Neural cell (in vitro differentiated cells): ENCODE measurements around the gene PLXNC1. TPM values are rescaled to one million over a fixed set of nuclear protein-coding genes. Genes with fewer than 3 reads are reported as not detected.

Experiments used
- H2AFZ ChIP-seq: fragments of 200-600, 300-800 bp; sonication (generic), shearing (Covaris generic); 2 replicates; pipeline ENCODE4 v1.6.0; 2014; ENCODE audit warnings: low read depth, mild to moderate bottlenecking, antibody characterized with exemption, low read length, moderate library complexity
- H3F3A ChIP-seq: fragments of 200-600 bp; shearing (Covaris generic); 2 replicates; pipeline ENCODE4 v1.6.1; 2016; ENCODE audit warnings: mild to moderate bottlenecking, moderate library complexity, mixed read lengths, antibody characterized with exemption, low read length; ENCODE audit not compliant: insufficient read depth, poor library complexity, severe bottlenecking
- H3K27ac ChIP-seq: fragments of 200-600, 300-800 bp; sonication (generic), shearing (Covaris generic); 2 replicates; pipeline ENCODE4 v1.5.1; 2014; ENCODE audit warnings: mild to moderate bottlenecking, low read length, moderate library complexity
- H3K27me3 ChIP-seq: fragments of 300-800, 200-600 bp; sonication (generic), shearing (Covaris generic); 2 replicates; pipeline ENCODE4 v1.6.0; 2014; ENCODE audit warnings: mild to moderate bottlenecking, low read depth, low read length, moderate library complexity; ENCODE audit not compliant: insufficient read depth
- H3K36me3 ChIP-seq: fragments of 300-800, 200-600 bp; sonication (generic), shearing (Covaris generic); 2 replicates; pipeline ENCODE4 v1.5.1; 2014; ENCODE audit warnings: mild to moderate bottlenecking, antibody characterized with exemption, low read length, moderate library complexity; ENCODE audit not compliant: insufficient read depth
- H3K4me2 ChIP-seq: fragments of 300-800, 200-600 bp; sonication (generic), shearing (Covaris generic); 2 replicates; pipeline ENCODE4 v1.6.0; 2014; ENCODE audit warnings: mild to moderate bottlenecking, low read length
- H3K4me3 ChIP-seq: fragments of 300-800, 200-600 bp; sonication (generic), shearing (Covaris generic); 2 replicates; pipeline ENCODE4 v1.5.1; 2014; ENCODE audit warnings: mild to moderate bottlenecking, low read length, moderate library complexity
- H3K79me2 ChIP-seq: fragments of 200-600 bp; shearing (Covaris generic); replicated peaks from 2 replicates; pipeline ENCODE4 v1.6.0; 2014; ENCODE audit warnings: mild to moderate bottlenecking, low read length, moderate library complexity; ENCODE audit not compliant: insufficient read depth
- H3K9ac ChIP-seq: fragments of 300-800, 200-600 bp; sonication (generic), shearing (Covaris generic); 2 replicates; pipeline ENCODE4 v1.6.1; 2016; ENCODE audit warnings: mild to moderate bottlenecking, low read length, mixed read lengths
- H3K9me2 ChIP-seq: fragments of 200-600 bp; shearing (Covaris generic); 2 replicates; pipeline ENCODE4 v1.6.1; 2016; ENCODE audit warnings: mild to moderate bottlenecking, low read length, mixed read lengths; ENCODE audit not compliant: insufficient read depth
- H3K9me3 ChIP-seq: fragments of 200-600, 300-800 bp; sonication (generic), shearing (Covaris generic); 2 replicates; pipeline ENCODE4 v1.6.1; 2016; ENCODE audit warnings: mild to moderate bottlenecking, mixed run types, low read length, moderate library complexity, mixed read lengths
- H4K20me1 ChIP-seq: fragments of 200-600 bp; shearing (Covaris generic); 2 replicates; pipeline ENCODE4 v1.6.1; 2016; ENCODE audit warnings: mild to moderate bottlenecking, mixed run types; ENCODE audit not compliant: insufficient read depth
- EP300 ChIP-seq: fragments of 450-650 bp; conservative IDR thresholded peaks from 2 replicates; pipeline ENCODE4 v1.6.1; 2014; ENCODE audit warnings: antibody characterized with exemption, mild to moderate bottlenecking, moderate library complexity; ENCODE audit not compliant: poor library complexity, severe bottlenecking
- EZH2 ChIP-seq: fragments of 200-600, 300-800 bp; shearing (Covaris generic), sonication (generic); IDR thresholded peaks from 2 replicates; pipeline ENCODE4 v1.6.1; 2014; ENCODE audit warnings: antibody characterized with exemption, low read length, borderline replicate concordance, mild to moderate bottlenecking; ENCODE audit not compliant: insufficient read depth, poor library complexity, severe bottlenecking
- MXI1 ChIP-seq: fragments of 450-650 bp; conservative IDR thresholded peaks from 2 replicates; pipeline ENCODE4 v1.6.1; 2014; ENCODE audit warnings: antibody characterized with exemption, mild to moderate bottlenecking; ENCODE audit not compliant: poor library complexity, severe bottlenecking
- POLR2AphosphoS5 ChIP-seq: IDR thresholded peaks from 2 replicates; pipeline ENCODE4 v1.6.1; 2012
- RAD21 ChIP-seq: fragments of 450-650 bp; conservative IDR thresholded peaks from 2 replicates; pipeline ENCODE4 v1.6.1; 2014; ENCODE audit warnings: antibody characterized with exemption, mild to moderate bottlenecking, moderate library complexity
- SMC3 ChIP-seq: fragments of 450-650 bp; conservative IDR thresholded peaks from 2 replicates; pipeline ENCODE4 v1.6.1; 2014; ENCODE audit warnings: antibody characterized with exemption, mild to moderate bottlenecking, moderate library complexity; ENCODE audit not compliant: poor library complexity
- TAF1 ChIP-seq: IDR thresholded peaks from 2 replicates; pipeline ENCODE4 v1.6.1; 2012; ENCODE audit warnings: low read depth
- polyA plus RNA-seq: library from polyadenylated mRNA; depleted of rRNA; stranded (reverse); fragments of >200 nt; gene quantifications from 2 replicates; pipeline ENCODE4 v1.2.3, GENCODE V29; 2014
- TF ChIP-seq, protein P1 (sequence below): IDR thresholded peaks from 2 replicates; pipeline ENCODE4 v1.6.1; 2012; ENCODE audit warnings: borderline replicate concordance
- TF ChIP-seq, protein P2 (sequence below): fragments of 450-650 bp; IDR thresholded peaks from 2 replicates; pipeline ENCODE4 v1.5.1; 2014; ENCODE audit warnings: antibody characterized with exemption, mild to moderate bottlenecking, moderate library complexity; ENCODE audit not compliant: poor library complexity, severe bottlenecking

Gene PLXNC1
- polyA plus RNA-seq, 1 donor from 2014 or later: 76.3 TPM

DNA sequence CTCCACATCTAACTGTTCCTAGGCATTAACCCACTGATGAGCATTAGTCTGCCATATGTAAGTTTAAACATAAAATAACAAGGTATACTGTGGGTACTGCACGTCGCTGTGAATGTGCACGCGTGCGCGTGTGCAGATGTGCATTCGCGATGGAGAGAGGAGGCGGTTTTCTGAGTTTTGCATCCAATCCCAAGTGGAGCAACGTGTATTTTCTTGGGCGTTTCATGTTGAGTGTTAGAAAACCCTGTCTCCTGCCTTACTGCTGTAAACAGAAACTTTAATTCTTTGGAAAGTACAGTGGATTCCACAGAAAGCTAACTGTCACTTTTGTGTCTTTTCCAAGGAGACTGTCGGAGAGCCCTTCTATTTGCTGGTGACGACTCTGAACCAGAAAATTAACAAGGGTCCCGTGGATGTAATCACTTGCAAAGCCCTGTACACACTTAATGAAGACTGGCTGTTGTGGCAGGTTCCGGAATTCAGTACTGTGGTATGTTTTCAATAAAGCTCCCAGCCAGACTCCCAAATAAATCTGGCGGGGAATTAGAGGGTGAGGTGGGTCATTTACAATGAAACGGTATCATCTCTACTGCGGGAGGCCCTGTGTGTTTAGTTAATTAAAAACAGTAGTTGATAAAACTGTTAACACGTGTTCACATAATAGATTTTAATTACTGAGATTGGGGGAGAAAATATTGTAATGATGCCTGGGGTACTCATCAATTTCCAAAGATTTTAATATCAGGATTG, 116.5 kb downstream of the PLXNC1 start:
- H3K4me3 ChIP-seq: no peak overlapping the region
- no peaks in the 10 kb centered on the region for H3K9me3 ChIP-seq
- H4K20me1 ChIP-seq: no peaks in the 10 kb centered on the region
- no peak overlapping the region for H3K4me2 ChIP-seq
- H3K9me2 ChIP-seq: no peaks in the 10 kb centered on the region
- no peaks in the 10 kb centered on the region for H3K27me3 ChIP-seq
- TF ChIP-seq EP300: no peak
- TF ChIP-seq TAF1: no peak
- no peak for TF ChIP-seq POLR2AphosphoS5
- TF ChIP-seq, protein P1, sequence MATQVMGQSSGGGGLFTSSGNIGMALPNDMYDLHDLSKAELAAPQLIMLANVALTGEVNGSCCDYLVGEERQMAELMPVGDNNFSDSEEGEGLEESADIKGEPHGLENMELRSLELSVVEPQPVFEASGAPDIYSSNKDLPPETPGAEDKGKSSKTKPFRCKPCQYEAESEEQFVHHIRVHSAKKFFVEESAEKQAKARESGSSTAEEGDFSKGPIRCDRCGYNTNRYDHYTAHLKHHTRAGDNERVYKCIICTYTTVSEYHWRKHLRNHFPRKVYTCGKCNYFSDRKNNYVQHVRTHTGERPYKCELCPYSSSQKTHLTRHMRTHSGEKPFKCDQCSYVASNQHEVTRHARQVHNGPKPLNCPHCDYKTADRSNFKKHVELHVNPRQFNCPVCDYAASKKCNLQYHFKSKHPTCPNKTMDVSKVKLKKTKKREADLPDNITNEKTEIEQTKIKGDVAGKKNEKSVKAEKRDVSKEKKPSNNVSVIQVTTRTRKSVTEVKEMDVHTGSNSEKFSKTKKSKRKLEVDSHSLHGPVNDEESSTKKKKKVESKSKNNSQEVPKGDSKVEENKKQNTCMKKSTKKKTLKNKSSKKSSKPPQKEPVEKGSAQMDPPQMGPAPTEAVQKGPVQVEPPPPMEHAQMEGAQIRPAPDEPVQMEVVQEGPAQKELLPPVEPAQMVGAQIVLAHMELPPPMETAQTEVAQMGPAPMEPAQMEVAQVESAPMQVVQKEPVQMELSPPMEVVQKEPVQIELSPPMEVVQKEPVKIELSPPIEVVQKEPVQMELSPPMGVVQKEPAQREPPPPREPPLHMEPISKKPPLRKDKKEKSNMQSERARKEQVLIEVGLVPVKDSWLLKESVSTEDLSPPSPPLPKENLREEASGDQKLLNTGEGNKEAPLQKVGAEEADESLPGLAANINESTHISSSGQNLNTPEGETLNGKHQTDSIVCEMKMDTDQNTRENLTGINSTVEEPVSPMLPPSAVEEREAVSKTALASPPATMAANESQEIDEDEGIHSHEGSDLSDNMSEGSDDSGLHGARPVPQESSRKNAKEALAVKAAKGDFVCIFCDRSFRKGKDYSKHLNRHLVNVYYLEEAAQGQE: no peak
- TF ChIP-seq MXI1: no peak
- no peak for TF ChIP-seq EZH2
- no peak for TF ChIP-seq SMC3
- TF ChIP-seq, protein P2, sequence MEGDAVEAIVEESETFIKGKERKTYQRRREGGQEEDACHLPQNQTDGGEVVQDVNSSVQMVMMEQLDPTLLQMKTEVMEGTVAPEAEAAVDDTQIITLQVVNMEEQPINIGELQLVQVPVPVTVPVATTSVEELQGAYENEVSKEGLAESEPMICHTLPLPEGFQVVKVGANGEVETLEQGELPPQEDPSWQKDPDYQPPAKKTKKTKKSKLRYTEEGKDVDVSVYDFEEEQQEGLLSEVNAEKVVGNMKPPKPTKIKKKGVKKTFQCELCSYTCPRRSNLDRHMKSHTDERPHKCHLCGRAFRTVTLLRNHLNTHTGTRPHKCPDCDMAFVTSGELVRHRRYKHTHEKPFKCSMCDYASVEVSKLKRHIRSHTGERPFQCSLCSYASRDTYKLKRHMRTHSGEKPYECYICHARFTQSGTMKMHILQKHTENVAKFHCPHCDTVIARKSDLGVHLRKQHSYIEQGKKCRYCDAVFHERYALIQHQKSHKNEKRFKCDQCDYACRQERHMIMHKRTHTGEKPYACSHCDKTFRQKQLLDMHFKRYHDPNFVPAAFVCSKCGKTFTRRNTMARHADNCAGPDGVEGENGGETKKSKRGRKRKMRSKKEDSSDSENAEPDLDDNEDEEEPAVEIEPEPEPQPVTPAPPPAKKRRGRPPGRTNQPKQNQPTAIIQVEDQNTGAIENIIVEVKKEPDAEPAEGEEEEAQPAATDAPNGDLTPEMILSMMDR: no peak
- TF ChIP-seq RAD21: no peak
- H3K79me2 ChIP-seq: no peaks in the 10 kb centered on the region
- no peak overlapping the region for H3K27ac ChIP-seq
- H3K36me3 ChIP-seq: peaks cover 21% of the 10 kb centered on the region
- no peak overlapping the region for H3K9ac ChIP-seq
- H2AFZ ChIP-seq: no peak overlapping the region
- no peaks in the 10 kb centered on the region for H3F3A ChIP-seq

DNA sequence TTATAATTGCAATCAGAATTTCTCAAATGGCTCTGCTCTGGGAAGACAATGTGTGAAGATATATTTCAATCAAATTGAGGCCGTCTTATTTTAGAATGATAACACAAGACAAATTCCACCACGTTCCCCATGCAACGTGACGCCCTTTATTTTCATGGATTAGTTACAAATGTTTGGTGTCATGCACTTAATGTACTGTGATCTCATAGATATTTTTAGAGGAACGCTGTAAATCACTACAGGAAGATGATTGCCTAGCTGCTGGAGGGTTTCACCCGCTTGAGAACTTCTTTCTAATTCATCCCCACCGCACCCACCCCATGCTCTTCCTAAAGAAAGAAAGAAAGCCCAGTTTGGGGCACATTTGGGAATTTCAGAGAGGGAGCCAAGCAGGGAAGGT, 117.2 kb downstream of the PLXNC1 start:
- TF ChIP-seq RAD21 (no peak), SMC3 (no peak), EP300 (no peak), TAF1 (no peak)
- TF ChIP-seq, protein P1: no peak
- H3K4me2 ChIP-seq: no peak overlapping the region
- H3K9me3 ChIP-seq: no peaks in the 10 kb centered on the region
- H3K9me2 ChIP-seq: no peaks in the 10 kb centered on the region
- no peaks in the 10 kb centered on the region for H3K79me2 ChIP-seq
- no peak overlapping the region for H3K4me3 ChIP-seq
- no peak overlapping the region for H3K27ac ChIP-seq
- H3K27me3 ChIP-seq: no peaks in the 10 kb centered on the region
- H4K20me1 ChIP-seq: no peaks in the 10 kb centered on the region
- no peak overlapping the region for H3K9ac ChIP-seq
- no peaks in the 10 kb centered on the region for H3F3A ChIP-seq
- H2AFZ ChIP-seq: no peak overlapping the region
- H3K36me3 ChIP-seq: peaks cover 21% of the 10 kb centered on the region
